ENCODE measurements around the gene ARID1A.

Gene ARID1A

GRCh38 chr1:26767714-26768113 is 71.9 kb downstream of the ARID1A start:
- no peak for DNase-seq

- DNase-seq, result no peak
Observed at GRCh38 chr1:26768755-26769154, 72.9 kb downstream of the ARID1A start.

GRCh38 chr1:26771285-26771642 is 75.4 kb downstream of the ARID1A start:
- DNase-seq, result peak; percentile 79

- DNase-seq, result no peak
Observed at GRCh38 chr1:26771643-26772321, 76.0 kb downstream of the ARID1A start.

- no peak for DNase-seq
Observed at GRCh38 chr1:26772687-26773086, 76.9 kb downstream of the ARID1A start.

- DNase-seq, result no peak
Observed at GRCh38 chr1:26774462-26774861, 78.6 kb downstream of the ARID1A start.

DNA sequence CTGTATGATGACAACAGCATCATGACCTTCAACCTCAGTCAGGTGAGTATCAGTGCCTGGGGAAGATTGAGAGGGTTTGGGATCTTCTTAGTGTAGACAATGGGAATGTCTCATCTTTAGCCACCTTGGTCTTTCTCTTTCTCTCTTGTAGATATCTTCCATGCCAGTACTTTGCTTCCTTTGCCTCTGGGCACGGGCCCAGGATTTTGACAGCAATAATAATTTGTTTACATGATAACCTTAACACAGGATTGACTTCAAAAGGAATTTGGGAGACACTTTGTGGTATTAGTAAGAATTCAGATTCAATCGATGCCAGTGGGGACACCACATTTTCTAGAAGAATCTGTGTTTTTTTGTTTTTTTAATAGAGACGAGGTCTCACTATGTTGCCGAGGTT is 79.9 kb downstream of the ARID1A start:
- DNase-seq, result no peak

- DNase-seq, result no peak
Observed at GRCh38 chr1:26779098-26779668, 83.4 kb downstream of the ARID1A start.

DNA sequence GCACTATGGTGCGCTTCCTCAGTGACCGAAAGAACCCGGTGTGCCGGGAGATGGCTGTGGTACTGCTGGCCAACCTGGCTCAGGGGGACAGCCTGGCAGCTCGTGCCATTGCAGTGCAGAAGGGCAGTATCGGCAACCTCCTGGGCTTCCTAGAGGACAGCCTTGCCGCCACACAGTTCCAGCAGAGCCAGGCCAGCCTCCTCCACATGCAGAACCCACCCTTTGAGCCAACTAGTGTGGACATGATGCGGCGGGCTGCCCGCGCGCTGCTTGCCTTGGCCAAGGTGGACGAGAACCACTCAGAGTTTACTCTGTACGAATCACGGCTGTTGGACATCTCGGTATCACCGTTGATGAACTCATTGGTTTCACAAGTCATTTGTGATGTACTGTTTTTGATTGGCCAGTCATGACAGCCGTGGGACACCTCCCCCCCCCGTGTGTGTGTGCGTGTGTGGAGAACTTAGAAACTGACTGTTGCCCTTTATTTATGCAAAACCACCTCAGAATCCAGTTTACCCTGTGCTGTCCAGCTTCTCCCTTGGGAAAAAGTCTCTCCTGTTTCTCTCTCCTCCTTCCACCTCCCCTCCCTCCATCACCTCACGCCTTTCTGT is 84.6 kb downstream of the ARID1A start:
- DNase-seq, result no peak

DNA sequence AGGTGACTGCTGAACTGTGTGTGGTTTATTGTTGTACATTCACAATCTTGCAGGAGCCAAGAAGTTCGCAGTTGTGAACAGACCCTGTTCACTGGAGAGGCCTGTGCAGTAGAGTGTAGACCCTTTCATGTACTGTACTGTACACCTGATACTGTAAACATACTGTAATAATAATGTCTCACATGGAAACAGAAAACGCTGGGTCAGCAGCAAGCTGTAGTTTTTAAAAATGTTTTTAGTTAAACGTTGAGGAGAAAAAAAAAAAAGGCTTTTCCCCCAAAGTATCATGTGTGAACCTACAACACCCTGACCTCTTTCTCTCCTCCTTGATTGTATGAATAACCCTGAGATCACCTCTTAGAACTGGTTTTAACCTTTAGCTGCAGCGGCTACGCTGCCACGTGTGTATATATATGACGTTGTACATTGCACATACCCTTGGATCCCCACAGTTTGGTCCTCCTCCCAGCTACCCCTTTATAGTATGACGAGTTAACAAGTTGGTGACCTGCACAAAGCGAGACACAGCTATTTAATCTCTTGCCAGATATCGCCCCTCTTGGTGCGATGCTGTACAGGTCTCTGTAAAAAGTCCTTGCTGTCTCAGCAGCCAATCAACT is 85.5 kb downstream of the ARID1A start:
- DNase-seq, result no peak

DNA sequence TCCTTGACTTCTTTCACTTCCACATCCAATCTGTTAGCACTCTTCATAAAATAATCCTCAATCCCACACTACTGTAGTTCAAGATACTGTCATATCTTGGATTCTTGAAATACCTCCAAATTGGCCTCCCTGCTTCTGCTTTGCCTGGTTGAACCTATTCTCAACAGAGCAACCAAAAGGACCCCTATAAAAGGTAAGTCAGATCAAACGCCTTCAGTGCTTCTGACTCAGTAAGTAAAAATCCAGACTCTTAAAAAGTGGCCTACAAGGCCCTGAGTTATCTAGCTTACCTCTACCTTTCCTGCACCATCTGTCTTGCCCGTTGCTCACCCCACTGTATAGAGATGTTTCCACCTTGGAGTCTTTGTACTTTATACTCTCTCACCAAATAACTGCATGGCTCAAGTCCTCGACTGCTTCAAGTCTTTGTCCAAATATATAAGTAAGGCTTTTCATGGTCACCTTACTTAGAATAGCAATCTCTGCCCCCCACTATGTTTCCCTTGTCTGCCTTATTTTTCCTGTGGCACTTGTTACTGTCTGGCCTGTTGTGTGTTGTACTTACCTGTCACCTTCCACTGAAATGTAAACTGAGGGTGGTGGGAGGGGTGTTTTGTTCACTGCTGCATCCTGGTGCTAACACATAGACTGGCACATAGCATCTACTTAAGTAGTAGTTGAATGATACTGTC is 86.9 kb downstream of the ARID1A start:
- DNase-seq, result no peak

DNA sequence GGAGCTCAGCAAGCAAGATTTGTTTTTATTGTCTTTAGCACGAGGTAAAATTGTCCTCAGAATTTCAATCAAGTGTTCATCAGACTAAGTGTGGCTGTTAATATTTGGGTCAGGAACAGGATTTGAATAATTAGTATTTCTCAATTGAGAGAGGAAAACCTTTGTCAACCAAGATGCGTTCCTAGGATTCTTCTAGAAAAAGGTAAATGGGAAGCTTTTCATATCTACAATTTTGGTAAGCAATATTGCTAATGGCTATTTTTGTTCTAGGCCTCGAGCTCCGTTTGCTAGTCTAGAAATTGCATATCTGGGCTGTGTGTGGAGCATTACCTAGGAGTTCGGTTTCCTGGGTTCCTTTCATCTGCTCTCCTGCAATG is 87.8 kb downstream of the ARID1A start:
- no peak for DNase-seq

DNA sequence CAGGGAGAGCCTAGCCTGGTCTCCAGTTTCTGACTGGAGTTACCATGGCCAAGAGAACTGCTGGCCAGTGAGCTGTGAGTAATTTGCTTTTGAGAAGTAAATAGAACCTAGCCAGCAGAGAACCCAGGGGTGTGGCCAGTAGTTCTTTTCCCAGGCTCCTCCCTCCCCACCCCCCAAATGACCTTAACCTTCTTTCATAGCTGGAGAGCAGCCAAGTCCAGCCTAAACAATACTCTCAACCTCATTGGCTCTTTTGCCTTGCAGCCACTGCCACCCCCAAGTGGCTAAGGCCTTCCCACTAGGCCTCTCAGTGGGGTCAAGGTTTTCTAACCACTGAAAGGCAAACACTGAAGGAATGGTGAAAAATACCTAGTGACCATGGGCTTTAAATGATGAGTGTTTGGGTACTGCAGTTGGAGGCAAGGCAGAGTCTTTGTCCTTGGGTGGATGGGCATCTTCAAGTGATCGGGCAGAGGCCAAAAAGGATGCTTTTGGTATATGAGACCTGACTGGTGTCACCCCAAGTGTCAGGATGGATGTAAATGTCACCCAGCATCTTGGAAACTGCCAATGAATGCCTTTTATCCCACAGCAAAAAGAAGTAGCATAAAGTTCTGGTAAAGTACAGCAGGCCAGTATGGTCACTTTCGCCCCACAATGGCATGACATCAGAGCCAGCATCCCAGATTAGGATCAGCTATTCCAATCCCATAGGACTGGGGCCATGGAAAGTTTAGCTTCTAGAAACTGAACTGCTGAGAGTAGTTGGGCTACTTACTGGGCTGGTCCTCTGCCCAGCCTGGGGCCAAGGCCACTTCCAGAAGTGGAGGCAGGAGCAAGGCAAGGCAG is 88.4 kb downstream of the ARID1A start:
- DNase-seq, result no peak

DNA sequence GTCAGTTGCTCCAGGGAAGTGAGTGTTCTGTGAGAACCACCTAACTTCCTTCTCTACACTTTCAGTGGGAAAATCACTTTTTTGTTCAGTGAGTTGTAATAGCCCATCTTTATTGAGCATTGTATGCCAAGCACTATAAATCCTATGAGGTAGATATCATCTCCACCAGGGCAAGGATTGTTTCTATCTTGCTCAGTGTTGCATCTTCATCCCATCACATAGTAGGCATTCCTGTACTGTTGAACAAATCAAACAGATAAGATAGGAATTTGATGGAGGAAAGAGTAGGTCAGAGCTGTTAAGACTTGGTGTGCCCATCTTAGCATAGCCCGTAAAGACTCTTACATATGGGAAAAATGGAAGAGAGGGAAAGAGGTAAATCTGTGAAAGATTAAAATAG is 89.1 kb downstream of the ARID1A start:
- DNase-seq, result no peak

DNA sequence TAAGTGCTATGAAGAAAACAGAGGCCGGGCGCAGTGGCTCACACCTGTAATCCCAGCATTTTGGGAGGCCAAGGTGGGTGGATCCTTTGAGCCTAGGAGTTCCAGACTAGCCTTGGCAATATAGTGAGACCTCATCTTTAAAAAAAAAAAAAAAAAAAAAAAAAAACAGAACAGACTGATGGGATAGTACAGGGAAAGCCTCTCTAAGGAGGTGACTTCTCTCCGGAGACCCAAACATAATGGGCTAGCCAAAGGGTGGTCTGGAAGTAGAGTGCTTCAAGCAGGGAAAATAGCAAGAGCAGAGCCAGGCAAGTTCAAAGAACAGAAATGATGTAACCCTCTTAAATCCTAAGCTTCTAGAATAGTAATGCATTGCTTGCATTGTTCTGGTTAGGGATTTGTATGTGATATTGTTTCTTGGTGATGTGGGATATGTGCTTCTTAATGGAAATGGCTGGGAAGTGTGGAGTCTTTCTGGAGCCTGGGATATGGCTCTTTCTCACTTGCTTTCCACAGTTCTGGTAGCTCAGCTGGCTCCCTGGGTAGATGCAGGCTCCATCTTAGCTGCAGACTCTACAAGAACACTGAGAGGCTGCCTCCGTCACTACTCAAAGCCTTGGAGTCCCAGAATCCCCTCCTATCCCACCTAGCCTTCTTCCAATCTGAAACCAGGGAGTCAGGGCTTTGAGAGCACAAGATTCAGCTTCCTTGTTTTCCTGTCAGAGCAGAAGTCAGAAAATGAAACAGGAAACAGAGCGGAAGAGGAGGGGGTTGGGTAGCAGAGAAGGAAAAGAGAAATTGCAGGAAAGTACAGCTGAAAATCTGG is 90.0 kb downstream of the ARID1A start:
- no peak for DNase-seq

- no peak for DNase-seq
Observed at GRCh38 chr1:26786437-26787380, 90.9 kb downstream of the ARID1A start.

- peak; percentile 85 for DNase-seq
Observed at GRCh38 chr1:26787381-26787705, 91.5 kb downstream of the ARID1A start.

GRCh38 chr1:26787706-26788514 is 92.1 kb downstream of the ARID1A start, which contains the start of gene PIGV:
TSS of gene PIGV (plus strand) at chr1:26787950. CDS start at chr1:26790816, 2,866 bp downstream.
- DNase-seq, result peak; percentile 85

GRCh38 chr1:26788515-26788785 is 92.6 kb downstream of the ARID1A start:
- no peak for DNase-seq

Measured in DMS79 (cell line).